RWPE2 (cell line): ENCODE results near the gene ZNF521.

Experiments used
- ATAC-seq: fragments of 200-7000 bp; cut with Tn5 transposase; 3 replicates; pipeline ENCODE4 v1.9.1; 2021; ENCODE audit warnings: low read depth
- DNase-seq: peaks from one replicate; pipeline ENCODE4 v3.0.0-alpha.2; 2020; ENCODE audit warnings: low spot score
- H3K27ac ChIP-seq: fragments of 450-650 bp; 2 replicates; pipeline ENCODE4 v1.5.1; 2017; ENCODE audit warnings: mild to moderate bottlenecking; ENCODE audit not compliant: poor library complexity, severe bottlenecking
- H3K27me3 ChIP-seq: fragments of 250-450 bp; sonication (Bioruptor Pico); 2 replicates; pipeline ENCODE4 v1.5.1; 2021; ENCODE audit warnings: mild to moderate bottlenecking, moderate library complexity; ENCODE audit not compliant: insufficient read depth, poor library complexity, severe bottlenecking
- H3K36me3 ChIP-seq: fragments of 250-450 bp; sonication (Bioruptor Pico); 2 replicates; pipeline ENCODE4 v1.5.1; 2020; ENCODE audit warnings: low read depth, mild to moderate bottlenecking, moderate library complexity
- H3K4me1 ChIP-seq: fragments of 250-450 bp; sonication (Bioruptor Pico); 2 replicates; pipeline ENCODE4 v1.5.1; 2021; ENCODE audit warnings: mild to moderate bottlenecking, moderate library complexity; ENCODE audit not compliant: insufficient read depth, poor library complexity, severe bottlenecking
- H3K4me3 ChIP-seq: fragments of 250-450 bp; sonication (Bioruptor Pico); 2 replicates; pipeline ENCODE4 v1.5.1; 2021; ENCODE audit warnings: mild to moderate bottlenecking, moderate library complexity; ENCODE audit not compliant: severe bottlenecking
- H3K9me3 ChIP-seq: fragments of 250-450 bp; sonication (Bioruptor Pico); 2 replicates; pipeline ENCODE4 v1.5.1; 2021; ENCODE audit warnings: mild to moderate bottlenecking, moderate library complexity; ENCODE audit not compliant: severe bottlenecking
- CTCF ChIP-seq: fragments of 450-650 bp; IDR thresholded peaks from one replicate; pipeline ENCODE4 v1.5.1; 2017; ENCODE audit warnings: mild to moderate bottlenecking, moderate library complexity; ENCODE audit not compliant: poor library complexity, severe bottlenecking

ZNF521 gene

GRCh38 chr18:25279961-25280360, 72.0 kb downstream of the ZNF521 start:
- Histone ChIP-seq H3K9me3 (no peaks in the 10 kb centered on the region), H3K27ac (no peak overlapping the region), H3K4me3 (no peak overlapping the region), H3K36me3 (no peaks in the 10 kb centered on the region), H3K4me1 (no peaks in the 10 kb centered on the region), H3K27me3 (peaks cover 16% of the 10 kb centered on the region)
- no peak for TF ChIP-seq CTCF
- ATAC-seq: no peak
- DNase-seq: no peak

GRCh38 chr18:25279556-25279955, 72.4 kb downstream of the ZNF521 start:
- ATAC-seq (no peak), DNase-seq (no peak)
- Histone ChIP-seq H3K27me3 (peaks cover 19% of the 10 kb centered on the region), H3K27ac (no peak overlapping the region), H3K4me3 (no peak overlapping the region), H3K9me3 (no peaks in the 10 kb centered on the region), H3K36me3 (no peaks in the 10 kb centered on the region), H3K4me1 (no peaks in the 10 kb centered on the region)
- TF ChIP-seq CTCF: no peak

- no peaks in the 10 kb centered on the region for H3K36me3 ChIP-seq
- H3K27me3 ChIP-seq: peaks cover 15% of the 10 kb centered on the region
- TF ChIP-seq CTCF: no peak
- H3K4me1 ChIP-seq: no peaks in the 10 kb centered on the region
- no peak overlapping the region for H3K27ac ChIP-seq
- DNase-seq: no peak
- no peak for ATAC-seq
- no peaks in the 10 kb centered on the region for H3K9me3 ChIP-seq
- no peak overlapping the region for H3K4me3 ChIP-seq
Observed at GRCh38 chr18:25279133-25279532, 72.8 kb downstream of the ZNF521 start.

- no peak for DNase-seq
- Histone ChIP-seq H3K27ac (no peak overlapping the region), H3K27me3 (peaks cover 11% of the 10 kb centered on the region), H3K9me3 (no peaks in the 10 kb centered on the region), H3K4me1 (no peaks in the 10 kb centered on the region), H3K36me3 (no peaks in the 10 kb centered on the region), H3K4me3 (no peak overlapping the region)
- TF ChIP-seq CTCF: no peak
- ATAC-seq: no peak
Observed at GRCh38 chr18:25278394-25278793, 73.6 kb downstream of the ZNF521 start.

- DNase-seq: no peak
- H3K4me3 ChIP-seq: no peak overlapping the region
- no peaks in the 10 kb centered on the region for H3K36me3 ChIP-seq
- H3K27ac ChIP-seq: no peak overlapping the region
- ATAC-seq: no peak
- no peaks in the 10 kb centered on the region for H3K4me1 ChIP-seq
- no peak for TF ChIP-seq CTCF
- peaks cover 11% of the 10 kb centered on the region for H3K27me3 ChIP-seq
- no peaks in the 10 kb centered on the region for H3K9me3 ChIP-seq
Observed at GRCh38 chr18:25275412-25276001, 76.5 kb downstream of the ZNF521 start.
